ENCODE results near the gene C5orf24. TPM values are rescaled to one million over a fixed set of nuclear protein-coding genes. Genes with fewer than 3 reads are reported as not detected.
"Not testable (repeated sequence)": the region's sequence is repeated elsewhere in the genome, so short reads cannot be mapped to it uniquely, and the experiment has no call there.

The C5orf24 gene
- total RNA-seq, 3 donors from 2014 or later (not counting 1 experiment from before 2014, with no cell fraction given) = 42.7 to 49.8 (median 44.7) TPM

DNA sequence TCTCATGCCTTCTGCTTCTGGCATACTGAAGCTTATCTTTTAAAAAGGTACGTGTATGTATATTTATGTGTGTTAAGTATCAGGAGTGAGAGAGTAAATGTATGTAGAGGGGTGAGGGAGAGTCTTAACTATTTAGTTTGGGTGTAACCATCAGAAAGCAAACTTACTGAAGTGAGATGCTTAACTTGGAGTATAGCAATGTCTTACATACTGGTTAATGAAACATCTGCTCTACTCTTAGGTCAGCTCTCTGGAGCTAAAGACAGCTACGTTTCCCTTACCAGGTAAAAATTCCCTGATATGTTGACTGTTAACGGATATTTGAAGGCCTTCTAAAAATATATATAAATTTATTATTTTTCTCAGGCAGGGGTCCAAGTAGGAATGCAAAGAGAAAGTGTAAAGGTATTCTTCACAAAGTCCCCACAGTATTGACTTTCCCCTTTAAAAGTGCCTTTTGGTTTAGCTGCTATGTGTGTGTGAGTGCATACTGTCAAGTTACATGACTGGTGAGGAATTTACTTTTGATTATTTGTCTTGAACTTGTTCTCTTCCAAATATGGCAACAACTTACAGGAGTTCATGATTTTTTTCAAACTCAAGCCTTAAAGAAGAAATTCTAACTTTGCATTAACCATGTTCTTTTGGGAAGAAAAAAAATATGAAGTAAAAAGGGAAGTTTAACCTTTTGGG, 12.3 kb upstream of the C5orf24 start:
- H3K27me3 ChIP-seq (ENCODE audit: control insufficient read depth, insufficient read depth, low read length) = no peaks in the 10 kb centered on the region
- no peaks in the 10 kb centered on the region for H3K9me3 Mint-ChIP-seq
- no peak overlapping the region for H3K4me3 ChIP-seq (ENCODE audit: low read length)
- no peak for ATAC-seq
- H3K9me3 ChIP-seq (ENCODE audit: control insufficient read depth, insufficient read depth, low read length) = no peaks in the 10 kb centered on the region
- H3K36me3 ChIP-seq (ENCODE audit: control insufficient read depth, insufficient read depth, low read length) = peaks cover 19% of the 10 kb centered on the region
- H3K27me3 Mint-ChIP-seq (ENCODE audit: low read depth in 2 of 2) = no peaks in the 10 kb centered on the region
- no peak overlapping the region for H3K4me3 Mint-ChIP-seq
- H3K27ac Mint-ChIP-seq = no peak overlapping the region
- no peak for DNase-seq
- no peaks in the 10 kb centered on the region for H3K4me1 ChIP-seq (ENCODE audit: control insufficient read depth, insufficient read depth, low read length)
- no peaks in the 10 kb centered on the region for H3K4me1 Mint-ChIP-seq
- no peaks in the 10 kb centered on the region for H3K36me3 Mint-ChIP-seq
- intact Hi-C loops (cut with micrococcal nuclease) = no loop called here
- no peak for TF ChIP-seq CTCF (IDR thresholded peaks at IDR 0.05)
- 100% methylated on average over 1 of the region's 3 CpGs for WGBS (ENCODE audit: insufficient coverage)
- H3K27ac ChIP-seq (ENCODE audit: low read length) = no peak overlapping the region

- peaks cover 11% of the 10 kb centered on the region for H3K36me3 ChIP-seq (ENCODE audit: control insufficient read depth, insufficient read depth, low read length)
- no peaks in the 10 kb centered on the region for H3K4me1 Mint-ChIP-seq
- no peaks in the 10 kb centered on the region for H3K4me1 ChIP-seq (ENCODE audit: control insufficient read depth, insufficient read depth, low read length)
- DNase-seq (no peak), ATAC-seq (no peak)
- H3K27ac Mint-ChIP-seq = no peak overlapping the region
- no peaks in the 10 kb centered on the region for H3K9me3 ChIP-seq (ENCODE audit: control insufficient read depth, insufficient read depth, low read length)
- no peak overlapping the region for H3K4me3 Mint-ChIP-seq
- no CpG with 5 or more reads among the region's 2 CpGs for WGBS (ENCODE audit: insufficient coverage)
- TF ChIP-seq CTCF (IDR thresholded peaks at IDR 0.05) = no peak
- no peaks in the 10 kb centered on the region for H3K36me3 Mint-ChIP-seq
- H3K27me3 ChIP-seq (ENCODE audit: control insufficient read depth, insufficient read depth, low read length) = no peaks in the 10 kb centered on the region
- no peaks in the 10 kb centered on the region for H3K27me3 Mint-ChIP-seq (ENCODE audit: low read depth in 2 of 2)
- H3K27ac ChIP-seq (ENCODE audit: low read length) = no peak overlapping the region
- H3K9me3 Mint-ChIP-seq = no peaks in the 10 kb centered on the region
- H3K4me3 ChIP-seq (ENCODE audit: low read length) = no peak overlapping the region
- intact Hi-C loops (cut with micrococcal nuclease) = no loop called here
Measured at GRCh38 chr5:134835623-134836022, 10.1 kb upstream of the C5orf24 start.

DNA sequence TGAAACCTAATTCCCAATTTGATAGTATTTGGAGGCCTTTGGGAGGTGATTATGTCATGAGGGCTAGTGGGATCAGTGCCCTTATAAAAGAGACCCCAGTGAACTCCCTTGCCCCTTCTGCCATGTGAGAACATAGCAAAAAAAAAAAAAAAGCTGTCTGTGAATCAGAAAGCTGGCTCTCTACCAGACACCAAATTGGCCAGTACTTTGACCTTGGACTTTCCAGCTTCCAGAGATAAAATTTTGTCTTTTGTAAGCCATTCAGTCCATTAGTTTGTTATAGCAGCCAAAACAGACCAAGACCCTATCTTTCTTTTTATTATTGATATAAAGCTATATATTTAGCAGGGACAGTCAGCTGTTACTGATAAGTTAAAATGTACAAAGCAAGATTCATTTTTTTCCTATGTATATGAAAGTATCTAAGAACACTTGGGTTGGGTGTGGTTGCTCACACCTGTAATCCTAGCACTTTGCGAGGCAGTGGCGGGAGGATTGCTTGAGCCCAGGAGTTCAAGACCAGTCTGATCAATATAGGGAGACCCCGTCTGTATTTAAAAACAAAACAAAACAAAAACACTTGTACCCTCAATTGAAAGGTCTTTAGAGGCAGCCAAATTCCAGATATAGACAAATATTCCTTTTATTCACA, 8.1 kb upstream of the C5orf24 start:
- no peak overlapping the region for H3K4me3 ChIP-seq (ENCODE audit: low read length)
- intact Hi-C loops (cut with micrococcal nuclease) = no loop called here

GRCh38 chr5:134838361-134838760, 7.4 kb upstream of the C5orf24 start:
- H3K36me3 ChIP-seq (ENCODE audit: control insufficient read depth, insufficient read depth, low read length) = peaks cover 10% of the 10 kb centered on the region
- H3K9me3 Mint-ChIP-seq; H3K9me3 ChIP-seq (ENCODE audit: control insufficient read depth, insufficient read depth, low read length); H3K36me3 Mint-ChIP-seq; H3K4me1 ChIP-seq (ENCODE audit: control insufficient read depth, insufficient read depth, low read length); H3K27ac ChIP-seq (ENCODE audit: low read length); H3K4me3 Mint-ChIP-seq; H3K4me1 Mint-ChIP-seq; DNase-seq; intact Hi-C loops (cut with micrococcal nuclease); H3K4me3 ChIP-seq (ENCODE audit: low read length); H3K27me3 ChIP-seq (ENCODE audit: control insufficient read depth, insufficient read depth, low read length); H3K27me3 Mint-ChIP-seq (ENCODE audit: low read depth in 2 of 2); ATAC-seq; H3K27ac Mint-ChIP-seq: not testable (repeated sequence)
- WGBS (ENCODE audit: insufficient coverage) = 98% methylated on average over 9 of the region's 9 CpGs

More for the DNA sequence above, 8.1 kb upstream of the C5orf24 start:
- Mint-ChIP-seq H3K27me3 (ENCODE audit: low read depth in 2 of 2) (no peaks in the 10 kb centered on the region), H3K36me3 (no peaks in the 10 kb centered on the region), H3K27ac (no peak overlapping the region), H3K9me3 (no peaks in the 10 kb centered on the region), H3K4me1 (no peaks in the 10 kb centered on the region), H3K4me3 (no peak overlapping the region)
- peaks cover 11% of the 10 kb centered on the region for H3K36me3 ChIP-seq (ENCODE audit: control insufficient read depth, insufficient read depth, low read length)
- no peaks in the 10 kb centered on the region for H3K27me3 ChIP-seq (ENCODE audit: control insufficient read depth, insufficient read depth, low read length)
- TF ChIP-seq CTCF (IDR thresholded peaks at IDR 0.05) = no peak
- H3K9me3 ChIP-seq (ENCODE audit: control insufficient read depth, insufficient read depth, low read length) = no peaks in the 10 kb centered on the region
- H3K4me1 ChIP-seq (ENCODE audit: control insufficient read depth, insufficient read depth, low read length) = no peaks in the 10 kb centered on the region
- 100% methylated on average over 3 of the region's 3 CpGs for WGBS (ENCODE audit: insufficient coverage)
- DNase-seq (no peak), ATAC-seq (no peak)
- no peak overlapping the region for H3K27ac ChIP-seq (ENCODE audit: low read length)

Data from natural killer cell (primary cell).